DND-41 (cell line): ENCODE data around the gene TNRC6B.

ENCODE experiments used
- ATAC-seq: fragments of 200-7000 bp; cut with Tn5 transposase; 3 replicates; pipeline ENCODE4 v1.9.1; 2021; ENCODE audit warnings: low read depth; ENCODE audit not compliant: insufficient read depth
- DNase-seq: peaks from one replicate; pipeline ENCODE4 v3.0.0-alpha.2; 2020
- H2AFZ ChIP-seq: 2 replicates; pipeline ENCODE4 v1.6.0; 2012; ENCODE audit warnings: low read depth, low read length
- H3K27ac ChIP-seq: 2 replicates; pipeline ENCODE4 v1.5.1; 2012; ENCODE audit warnings: low read length, inconsistent platforms
- H3K27me3 ChIP-seq: fragments of 200-600 bp; sonication (generic); 2 replicates; pipeline ENCODE4 v1.6.0; 2012; ENCODE audit warnings: low read length, mild to moderate bottlenecking, inconsistent platforms; ENCODE audit not compliant: insufficient read depth, poor library complexity
- H3K36me3 ChIP-seq: 2 replicates; pipeline ENCODE4 v1.5.1; 2012; ENCODE audit warnings: low read length, inconsistent platforms; ENCODE audit not compliant: insufficient read depth
- H3K4me1 ChIP-seq: 2 replicates; pipeline ENCODE4 v1.5.1; 2012; ENCODE audit warnings: mild to moderate bottlenecking, low read length; ENCODE audit not compliant: insufficient read depth
- H3K4me2 ChIP-seq: 2 replicates; pipeline ENCODE4 v1.6.0; 2012; ENCODE audit warnings: mild to moderate bottlenecking, moderate library complexity, low read length, inconsistent platforms; ENCODE audit not compliant: insufficient read depth
- H3K4me3 ChIP-seq, 2 experiments: fragments of 200-600 bp in 1 of 2; shearing (Covaris generic) in 1 of 2; 2 replicates each; pipeline ENCODE4 v1.5.1; 2012 to 2016; ENCODE audit warnings: inconsistent platforms in 2 of 2, low read length in 2 of 2, mild to moderate bottlenecking in 2 of 2, low read depth in 1 of 2, moderate library complexity in 1 of 2
- H3K79me2 ChIP-seq: 2 replicates; pipeline ENCODE4 v1.6.0; 2012; ENCODE audit warnings: low read length, inconsistent platforms; ENCODE audit not compliant: insufficient read depth
- H3K9ac ChIP-seq: 2 replicates; pipeline ENCODE4 v1.6.0; 2012; ENCODE audit warnings: low read depth, mild to moderate bottlenecking, inconsistent platforms, low read length, moderate library complexity
- H3K9me3 ChIP-seq: 2 replicates; pipeline ENCODE4 v1.5.1; 2012; ENCODE audit warnings: low read length, moderate library complexity, mild to moderate bottlenecking, inconsistent platforms; ENCODE audit not compliant: insufficient read depth, severe bottlenecking
- H4K20me1 ChIP-seq: 2 replicates; pipeline ENCODE4 v1.6.0; 2012; ENCODE audit warnings: low read length; ENCODE audit not compliant: insufficient read depth
- EZH2 ChIP-seq: IDR thresholded peaks from 3 replicates; pipeline ENCODE4 v1.6.1; 2012; ENCODE audit warnings: borderline replicate concordance, low read depth, mild to moderate bottlenecking, moderate library complexity, low read length, inconsistent platforms; ENCODE audit not compliant: severe bottlenecking
- TF ChIP-seq, protein P1 (sequence below): IDR thresholded peaks from 2 replicates; pipeline ENCODE4 v1.5.1; 2012; ENCODE audit warnings: borderline replicate concordance, low read length, moderate library complexity, mild to moderate bottlenecking; ENCODE audit not compliant: poor library complexity, severe bottlenecking; ENCODE audit errors: extremely low read depth

TNRC6B gene

DNA sequence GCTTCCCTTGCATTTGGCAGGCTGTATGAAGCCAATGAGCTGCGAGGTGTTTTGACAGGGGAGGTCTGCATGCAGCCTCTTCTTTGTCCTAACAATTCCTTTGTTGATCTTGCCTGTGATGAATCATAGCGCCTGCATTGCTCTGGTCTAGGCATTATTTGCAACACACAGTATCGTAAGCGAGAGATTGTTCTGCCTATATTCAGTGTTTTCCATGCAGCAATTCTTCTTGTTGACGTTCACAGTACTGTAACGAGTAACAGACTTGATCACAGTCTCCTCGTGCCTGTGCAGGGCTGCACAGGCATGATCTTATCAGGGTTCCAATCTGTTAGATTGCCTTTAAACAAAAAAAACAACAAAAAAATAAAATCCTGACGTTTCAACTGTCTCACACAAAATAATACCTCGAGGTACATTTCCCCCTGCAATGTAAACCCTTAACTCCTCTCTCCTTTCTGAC lies 154.6 kb downstream of the TNRC6B start:
- no peaks in the 10 kb centered on the region for H3K79me2 ChIP-seq
- TF ChIP-seq, protein P1, sequence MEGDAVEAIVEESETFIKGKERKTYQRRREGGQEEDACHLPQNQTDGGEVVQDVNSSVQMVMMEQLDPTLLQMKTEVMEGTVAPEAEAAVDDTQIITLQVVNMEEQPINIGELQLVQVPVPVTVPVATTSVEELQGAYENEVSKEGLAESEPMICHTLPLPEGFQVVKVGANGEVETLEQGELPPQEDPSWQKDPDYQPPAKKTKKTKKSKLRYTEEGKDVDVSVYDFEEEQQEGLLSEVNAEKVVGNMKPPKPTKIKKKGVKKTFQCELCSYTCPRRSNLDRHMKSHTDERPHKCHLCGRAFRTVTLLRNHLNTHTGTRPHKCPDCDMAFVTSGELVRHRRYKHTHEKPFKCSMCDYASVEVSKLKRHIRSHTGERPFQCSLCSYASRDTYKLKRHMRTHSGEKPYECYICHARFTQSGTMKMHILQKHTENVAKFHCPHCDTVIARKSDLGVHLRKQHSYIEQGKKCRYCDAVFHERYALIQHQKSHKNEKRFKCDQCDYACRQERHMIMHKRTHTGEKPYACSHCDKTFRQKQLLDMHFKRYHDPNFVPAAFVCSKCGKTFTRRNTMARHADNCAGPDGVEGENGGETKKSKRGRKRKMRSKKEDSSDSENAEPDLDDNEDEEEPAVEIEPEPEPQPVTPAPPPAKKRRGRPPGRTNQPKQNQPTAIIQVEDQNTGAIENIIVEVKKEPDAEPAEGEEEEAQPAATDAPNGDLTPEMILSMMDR, result no peak
- no peak for TF ChIP-seq EZH2
- DNase-seq (no peak), ATAC-seq (0 out of 3 replicates have a peak, but pooled peaks have one; percentile 25)
- H3K27me3 ChIP-seq, result no peaks in the 10 kb centered on the region
- H3K27ac ChIP-seq, result no peak overlapping the region
- peaks cover 36% of the 10 kb centered on the region for H3K4me1 ChIP-seq
- H3K4me2 ChIP-seq, result no peak overlapping the region
- peaks cover 17% of the 10 kb centered on the region; the same call in 1 of the 2 replicates for H3K36me3 ChIP-seq
- H3K4me3 ChIP-seq, result no peak overlapping the region
- H4K20me1 ChIP-seq, result no peaks in the 10 kb centered on the region
- no peak overlapping the region for H2AFZ ChIP-seq
- H3K9me3 ChIP-seq, result no peaks in the 10 kb centered on the region
- H3K9ac ChIP-seq, result no peak overlapping the region

DNA sequence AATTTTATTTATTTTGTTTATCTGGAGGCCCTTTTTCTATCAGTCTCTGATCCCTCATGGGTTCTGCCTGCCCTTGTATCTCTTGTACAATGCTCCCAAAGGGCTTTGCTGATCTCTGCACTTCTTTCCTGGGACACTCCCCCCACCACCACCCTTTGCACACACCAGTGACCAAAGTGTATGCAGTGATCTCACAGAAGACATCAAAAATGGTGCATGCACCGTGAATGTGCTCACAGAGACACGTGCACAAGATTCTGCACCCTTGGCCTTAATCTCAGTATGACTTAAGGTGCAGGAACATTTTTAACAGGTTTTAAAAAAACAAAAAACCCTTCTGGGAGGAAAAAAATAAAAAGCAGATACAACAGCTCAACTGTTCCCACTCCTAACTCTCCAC lies 156.3 kb downstream of the TNRC6B start:
- TF ChIP-seq, protein P1, result no peak
- no peak for TF ChIP-seq EZH2
- no peaks in the 10 kb centered on the region for H3K79me2 ChIP-seq
- H2AFZ ChIP-seq, result no peak overlapping the region
- no peaks in the 10 kb centered on the region for H3K9me3 ChIP-seq
- H3K36me3 ChIP-seq, result peaks cover 14% of the 10 kb centered on the region; the same call in 1 of the 2 replicates
- H3K4me3 ChIP-seq, result no peak overlapping the region
- no peaks in the 10 kb centered on the region for H3K27me3 ChIP-seq
- ATAC-seq (no peak), DNase-seq (no peak)
- peak overlapping the region; percentile 9; the same call in 1 of the 2 replicates for H3K4me2 ChIP-seq
- H3K27ac ChIP-seq, result no peak overlapping the region
- H3K9ac ChIP-seq, result no peak overlapping the region
- peaks cover 36% of the 10 kb centered on the region for H3K4me1 ChIP-seq
- no peaks in the 10 kb centered on the region for H4K20me1 ChIP-seq

DNA sequence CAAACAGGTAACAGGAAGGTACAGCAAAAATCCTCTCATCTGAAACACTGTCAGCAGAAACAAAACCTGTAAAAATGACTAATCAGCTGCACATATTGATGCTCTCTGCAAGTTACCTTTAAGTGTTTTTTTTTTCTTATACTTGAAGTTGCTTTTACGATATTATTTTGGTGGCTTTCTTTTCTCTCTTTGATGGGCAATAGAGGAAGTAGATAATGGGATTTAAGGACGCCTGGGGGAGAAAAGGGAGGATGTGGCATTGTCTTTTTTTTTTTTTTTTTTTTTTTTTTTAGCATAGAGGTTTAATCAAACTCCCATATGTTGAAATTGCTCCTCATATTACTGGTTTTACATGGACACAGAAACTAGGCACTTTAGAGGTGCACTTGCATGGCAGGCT lies 157.2 kb downstream of the TNRC6B start:
- peak overlapping the region; percentile 3; the same call in 1 of the 2 replicates for H3K27ac ChIP-seq
- ATAC-seq (peak; percentile 30; the same call in 1 of the 3 replicates), DNase-seq (no peak)

More for the DNA sequence above, 157.2 kb downstream of the TNRC6B start:
- H3K9ac ChIP-seq, result no peak overlapping the region
- H3K9me3 ChIP-seq, result no peaks in the 10 kb centered on the region
- H2AFZ ChIP-seq, result no peak overlapping the region
- H3K27me3 ChIP-seq, result no peaks in the 10 kb centered on the region
- TF ChIP-seq, protein P1, result no peak
- no peak for TF ChIP-seq EZH2
- peaks cover 36% of the 10 kb centered on the region for H3K4me1 ChIP-seq
- H3K4me2 ChIP-seq, result peak overlapping the region; percentile 9; the same call in 1 of the 2 replicates
- no peak overlapping the region for H3K4me3 ChIP-seq
- H3K36me3 ChIP-seq, result peaks cover 14% of the 10 kb centered on the region; the same call in 1 of the 2 replicates
- H3K79me2 ChIP-seq, result no peaks in the 10 kb centered on the region
- H4K20me1 ChIP-seq, result no peaks in the 10 kb centered on the region
